ENCODE data around the gene TFF1. TPM values are rescaled to one million over a fixed set of nuclear protein-coding genes. Genes with fewer than 3 reads are reported as not detected.

The TFF1 gene
- total RNA-seq, 1 donor from 2014 or later = not detected

GRCh38 chr21:42407476-42407875 is 41.1 kb upstream of the TFF1 start:
- DNase-seq = no peak
- intact Hi-C loops (cut with micrococcal nuclease) = no loop called here
- H3K9me3 ChIP-seq (replicated peaks) = no peaks in the 10 kb centered on the region
- TF ChIP-seq, protein P1, sequence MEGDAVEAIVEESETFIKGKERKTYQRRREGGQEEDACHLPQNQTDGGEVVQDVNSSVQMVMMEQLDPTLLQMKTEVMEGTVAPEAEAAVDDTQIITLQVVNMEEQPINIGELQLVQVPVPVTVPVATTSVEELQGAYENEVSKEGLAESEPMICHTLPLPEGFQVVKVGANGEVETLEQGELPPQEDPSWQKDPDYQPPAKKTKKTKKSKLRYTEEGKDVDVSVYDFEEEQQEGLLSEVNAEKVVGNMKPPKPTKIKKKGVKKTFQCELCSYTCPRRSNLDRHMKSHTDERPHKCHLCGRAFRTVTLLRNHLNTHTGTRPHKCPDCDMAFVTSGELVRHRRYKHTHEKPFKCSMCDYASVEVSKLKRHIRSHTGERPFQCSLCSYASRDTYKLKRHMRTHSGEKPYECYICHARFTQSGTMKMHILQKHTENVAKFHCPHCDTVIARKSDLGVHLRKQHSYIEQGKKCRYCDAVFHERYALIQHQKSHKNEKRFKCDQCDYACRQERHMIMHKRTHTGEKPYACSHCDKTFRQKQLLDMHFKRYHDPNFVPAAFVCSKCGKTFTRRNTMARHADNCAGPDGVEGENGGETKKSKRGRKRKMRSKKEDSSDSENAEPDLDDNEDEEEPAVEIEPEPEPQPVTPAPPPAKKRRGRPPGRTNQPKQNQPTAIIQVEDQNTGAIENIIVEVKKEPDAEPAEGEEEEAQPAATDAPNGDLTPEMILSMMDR (IDR thresholded peaks at IDR 0.05; ENCODE audit: borderline replicate concordance) = no peak
- peaks cover 73% of the 10 kb centered on the region for H3K27me3 ChIP-seq (ENCODE audit: low read depth)
- no peak overlapping the region for H3K27ac ChIP-seq (replicated peaks)
- H3K36me3 ChIP-seq = no peaks in the 10 kb centered on the region
- H3K4me3 ChIP-seq = no peak overlapping the region
- H3K4me1 ChIP-seq = no peaks in the 10 kb centered on the region

- DNase-seq = no peak
- Histone ChIP-seq H3K4me3 (no peak overlapping the region), H3K36me3 (no peaks in the 10 kb centered on the region), H3K4me1 (no peaks in the 10 kb centered on the region), H3K27ac (replicated peaks) (no peak overlapping the region), H3K9me3 (replicated peaks) (peaks cover 5% of the 10 kb centered on the region), H3K27me3 (ENCODE audit: low read depth) (peaks cover 67% of the 10 kb centered on the region)
- intact Hi-C loops (cut with micrococcal nuclease) = no loop called here
- TF ChIP-seq, protein P1 (IDR thresholded peaks at IDR 0.05; ENCODE audit: borderline replicate concordance) = no peak
Measured at GRCh38 chr21:42406866-42407265, 40.5 kb upstream of the TFF1 start.

GRCh38 chr21:42406201-42406621 is 39.9 kb upstream of the TFF1 start:
- intact Hi-C loops (cut with micrococcal nuclease) = no loop called here
- TF ChIP-seq, protein P1 (IDR thresholded peaks at IDR 0.05; ENCODE audit: borderline replicate concordance) = no peak

GRCh38 chr21:42405064-42406013 is 39.0 kb upstream of the TFF1 start:
- Histone ChIP-seq H3K9me3 (replicated peaks) (peaks cover 14% of the 10 kb centered on the region), H3K36me3 (no peaks in the 10 kb centered on the region), H3K4me1 (no peaks in the 10 kb centered on the region), H3K4me3 (no peak overlapping the region), H3K27ac (replicated peaks) (no peak overlapping the region), H3K27me3 (ENCODE audit: low read depth) (peaks cover 52% of the 10 kb centered on the region)
- no peak for DNase-seq
- TF ChIP-seq, protein P1 (IDR thresholded peaks at IDR 0.05; ENCODE audit: borderline replicate concordance) = no peak
- intact Hi-C loops (cut with micrococcal nuclease) = no loop called here

More at GRCh38 chr21:42406201-42406621, 39.9 kb upstream of the TFF1 start:
- Histone ChIP-seq H3K4me3 (no peak overlapping the region), H3K4me1 (no peaks in the 10 kb centered on the region), H3K27me3 (ENCODE audit: low read depth) (peaks cover 61% of the 10 kb centered on the region), H3K27ac (replicated peaks) (no peak overlapping the region), H3K9me3 (replicated peaks) (peaks cover 11% of the 10 kb centered on the region), H3K36me3 (no peaks in the 10 kb centered on the region)
- no peak for DNase-seq

GRCh38 chr21:42404539-42404938 is 38.2 kb upstream of the TFF1 start:
- Histone ChIP-seq H3K36me3 (no peaks in the 10 kb centered on the region), H3K27me3 (ENCODE audit: low read depth) (peaks cover 44% of the 10 kb centered on the region), H3K9me3 (replicated peaks) (peaks cover 14% of the 10 kb centered on the region), H3K27ac (replicated peaks) (no peak overlapping the region), H3K4me1 (no peaks in the 10 kb centered on the region), H3K4me3 (no peak overlapping the region)
- TF ChIP-seq, protein P1 (IDR thresholded peaks at IDR 0.05; ENCODE audit: borderline replicate concordance) = no peak
- DNase-seq = no peak
- intact Hi-C loops (cut with micrococcal nuclease) = no loop called here

Data from left ventricle myocardium inferior (tissue), 1 donor.